Measurements from ENCODE around the gene PHF24.

Gene PHF24

GRCh38 chr9:35028341-35028740 is 70.3 kb downstream of the PHF24 start:
- Histone ChIP-seq H3K79me2 (ENCODE audit: insufficient read depth, low read length) (no peaks in the 10 kb centered on the region), H3F3A (ENCODE audit: low read depth) (peaks cover 14% of the 10 kb centered on the region), H3K36me3 (ENCODE audit: insufficient read depth, low read length) (no peaks in the 10 kb centered on the region), H3K27me3 (ENCODE audit: insufficient read depth, low read length, poor library complexity, severe bottlenecking) (no peaks in the 10 kb centered on the region), H3K4me3 (ENCODE audit: low read length, poor library complexity, severe bottlenecking) (no peak overlapping the region), H3K4me2 (ENCODE audit: low read depth, low read length, poor library complexity, severe bottlenecking) (peak overlapping the region; percentile 72), H4K20me1 (ENCODE audit: insufficient read depth, low read length, poor library complexity, severe bottlenecking) (no peaks in the 10 kb centered on the region), H3K9me2 (replicated peaks; ENCODE audit: low read depth, low read length) (no peaks in the 10 kb centered on the region), H3K9me3 (ENCODE audit: insufficient read depth, low read depth, low read length) (no peaks in the 10 kb centered on the region), H2AFZ (ENCODE audit: low read length) (no peak overlapping the region), H3K4me1 (ENCODE audit: insufficient read depth, low read length, poor library complexity, severe bottlenecking) (peaks cover 59% of the 10 kb centered on the region), H3K9ac (ENCODE audit: low read depth, low read length, poor library complexity, severe bottlenecking) (no peak overlapping the region)
- no peak for TF ChIP-seq CTCF (conservative IDR thresholded peaks at IDR 0.05; ENCODE audit: low read length)
- no peak for TF ChIP-seq EZH2phosphoT487 (IDR thresholded peaks at IDR 0.05; ENCODE audit: borderline replicate concordance)

DNA sequence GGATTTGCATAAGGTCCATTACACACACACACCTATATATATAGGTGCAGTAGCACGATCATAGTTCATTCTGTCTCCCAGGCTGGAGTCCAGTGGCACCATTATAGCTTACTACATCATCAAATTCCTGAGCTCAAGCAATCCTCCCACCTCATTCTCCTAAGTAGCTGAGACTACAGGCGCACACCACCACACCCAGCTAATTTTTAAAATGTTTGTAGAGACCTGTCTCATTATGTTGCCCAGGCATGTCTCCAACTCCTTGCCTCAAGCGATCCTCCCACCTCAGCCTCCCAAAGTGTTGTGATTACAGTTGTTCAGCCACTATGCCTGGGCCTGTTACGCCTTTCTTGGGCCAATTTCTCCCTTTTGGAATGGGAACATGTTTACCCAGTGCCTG is 71.2 kb downstream of the PHF24 start:
- H3K4me2 ChIP-seq (ENCODE audit: low read depth, low read length, poor library complexity, severe bottlenecking), result no peak overlapping the region
- no peaks in the 10 kb centered on the region for H3K9me3 ChIP-seq (ENCODE audit: insufficient read depth, low read depth, low read length)
- H3K36me3 ChIP-seq (ENCODE audit: insufficient read depth, low read length), result no peaks in the 10 kb centered on the region
- no peak overlapping the region for H3K4me3 ChIP-seq (ENCODE audit: low read length, poor library complexity, severe bottlenecking)
- H3K79me2 ChIP-seq (ENCODE audit: insufficient read depth, low read length), result no peaks in the 10 kb centered on the region
- H2AFZ ChIP-seq (ENCODE audit: low read length), result no peak overlapping the region
- TF ChIP-seq CTCF (conservative IDR thresholded peaks at IDR 0.05; ENCODE audit: low read length) (no peak), EZH2phosphoT487 (IDR thresholded peaks at IDR 0.05; ENCODE audit: borderline replicate concordance) (no peak)
- H3K9me2 ChIP-seq (replicated peaks; ENCODE audit: low read depth, low read length), result no peaks in the 10 kb centered on the region
- H4K20me1 ChIP-seq (ENCODE audit: insufficient read depth, low read length, poor library complexity, severe bottlenecking), result no peaks in the 10 kb centered on the region
- H3K27me3 ChIP-seq (ENCODE audit: insufficient read depth, low read length, poor library complexity, severe bottlenecking), result no peaks in the 10 kb centered on the region
- peaks cover 50% of the 10 kb centered on the region for H3K4me1 ChIP-seq (ENCODE audit: insufficient read depth, low read length, poor library complexity, severe bottlenecking)
- no peak overlapping the region for H3K9ac ChIP-seq (ENCODE audit: low read depth, low read length, poor library complexity, severe bottlenecking)
- peaks cover 14% of the 10 kb centered on the region for H3F3A ChIP-seq (ENCODE audit: low read depth)

- TF ChIP-seq EZH2phosphoT487 (IDR thresholded peaks at IDR 0.05; ENCODE audit: borderline replicate concordance) (no peak), CTCF (conservative IDR thresholded peaks at IDR 0.05; ENCODE audit: low read length) (no peak)
- Histone ChIP-seq H3K27me3 (ENCODE audit: insufficient read depth, low read length, poor library complexity, severe bottlenecking) (no peaks in the 10 kb centered on the region), H2AFZ (ENCODE audit: low read length) (0 out of 2 replicates have a peak overlapping the region, but pooled peaks have one; percentile 25), H3K4me3 (ENCODE audit: low read length, poor library complexity, severe bottlenecking) (no peak overlapping the region), H3K4me1 (ENCODE audit: insufficient read depth, low read length, poor library complexity, severe bottlenecking) (peaks cover 44% of the 10 kb centered on the region), H3K79me2 (ENCODE audit: insufficient read depth, low read length) (no peaks in the 10 kb centered on the region), H3K9ac (ENCODE audit: low read depth, low read length, poor library complexity, severe bottlenecking) (no peak overlapping the region), H3K9me3 (ENCODE audit: insufficient read depth, low read depth, low read length) (no peaks in the 10 kb centered on the region), H3K4me2 (ENCODE audit: low read depth, low read length, poor library complexity, severe bottlenecking) (peak overlapping the region; percentile 18), H3K9me2 (replicated peaks; ENCODE audit: low read depth, low read length) (no peaks in the 10 kb centered on the region), H4K20me1 (ENCODE audit: insufficient read depth, low read length, poor library complexity, severe bottlenecking) (no peaks in the 10 kb centered on the region), H3K36me3 (ENCODE audit: insufficient read depth, low read length) (no peaks in the 10 kb centered on the region), H3F3A (ENCODE audit: low read depth) (peaks cover 14% of the 10 kb centered on the region)
These were observed 71.8 kb downstream of the PHF24 start for GRCh38 chr9:35029852-35030251.
